Prostate gland (tissue), 2 donors: ENCODE data around the gene SUN1.

ENCODE experiments used
- CTCF ChIP-seq, 4 experiments: fragments of 200-600 bp in 2 of 4; fragments of 450-650 bp in 2 of 4; sonication (generic) in 2 of 4; IDR thresholded peaks; 1 replicate in 3 of 4; 2 replicates in 1 of 4; pipeline ENCODE4 v1.5.1; 2016 to 2019; ENCODE audit warnings: antibody characterized with exemption in 4 of 4, mild to moderate bottlenecking in 2 of 4, moderate library complexity in 2 of 4
- POLR2A ChIP-seq: fragments of 450-650 bp; IDR thresholded peaks from one replicate; pipeline ENCODE4 v1.6.1; 2016; ENCODE audit warnings: antibody characterized with exemption, mild to moderate bottlenecking
- POLR2AphosphoS5 ChIP-seq: sonication (generic); formaldehyde crosslinking; IDR thresholded peaks from one replicate; pipeline ENCODE4 v1.6.1; 2017; ENCODE audit warnings: antibody characterized with exemption

- no peak for TF ChIP-seq CTCF (IDR thresholded peaks at IDR 0.05)
- TF ChIP-seq POLR2A: no peak
- no peak for TF ChIP-seq POLR2AphosphoS5
Measured at GRCh38 chr7:798921-799470, 33.3 kb upstream of the SUN1 start.
